ENCODE results near the gene PACRG.

PACRG gene

DNA sequence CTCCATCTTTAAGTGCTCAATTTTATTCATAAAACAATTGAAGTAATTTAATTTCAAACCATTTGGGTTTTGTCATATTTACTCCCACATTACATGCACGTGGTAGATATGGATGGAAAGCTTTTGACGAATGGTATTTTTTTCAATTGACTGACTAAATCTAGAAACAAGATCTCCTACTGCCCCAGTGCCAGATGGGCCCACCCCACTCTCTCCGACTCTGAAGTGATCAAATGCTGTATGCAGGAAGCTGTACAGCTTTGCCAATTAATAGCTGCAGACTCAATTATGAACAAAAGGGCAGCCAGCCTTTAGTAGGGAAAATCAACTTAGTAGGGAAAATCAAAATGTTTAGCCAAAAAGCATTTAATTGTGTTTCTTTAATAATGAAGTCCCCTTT is 46.2 kb downstream of the PACRG start:
- TF ChIP-seq ZBTB7A (IDR thresholded peaks at IDR 0.05; ENCODE audit: low read depth) (no peak), CEBPB (IDR thresholded peaks at IDR 0.05) (no peak), RAD21 (IDR thresholded peaks at IDR 0.05; ENCODE audit: low read depth) (no peak), EGR1 (IDR thresholded peaks at IDR 0.05) (no peak), YY1 (IDR thresholded peaks at IDR 0.05; ENCODE audit: low read depth) (no peak), TAF1 (IDR thresholded peaks at IDR 0.05; ENCODE audit: low read depth) (no peak), EP300 (IDR thresholded peaks at IDR 0.05; ENCODE audit: borderline replicate concordance) (no peak), TEAD4 (IDR thresholded peaks at IDR 0.05) (no peak), FOXM1 (IDR thresholded peaks at IDR 0.05; ENCODE audit: borderline replicate concordance, low read depth) (no peak), TCF12 (IDR thresholded peaks at IDR 0.05; ENCODE audit: low read depth) (no peak), NFIC (IDR thresholded peaks at IDR 0.05) (no peak), MAX (IDR thresholded peaks at IDR 0.05) (no peak), CREB1 (IDR thresholded peaks at IDR 0.05; ENCODE audit: low read depth) (no peak)
- TF ChIP-seq, protein P1, sequence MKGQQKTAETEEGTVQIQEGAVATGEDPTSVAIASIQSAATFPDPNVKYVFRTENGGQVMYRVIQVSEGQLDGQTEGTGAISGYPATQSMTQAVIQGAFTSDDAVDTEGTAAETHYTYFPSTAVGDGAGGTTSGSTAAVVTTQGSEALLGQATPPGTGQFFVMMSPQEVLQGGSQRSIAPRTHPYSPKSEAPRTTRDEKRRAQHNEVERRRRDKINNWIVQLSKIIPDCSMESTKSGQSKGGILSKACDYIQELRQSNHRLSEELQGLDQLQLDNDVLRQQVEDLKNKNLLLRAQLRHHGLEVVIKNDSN (IDR thresholded peaks at IDR 0.05), result no peak
- TF ChIP-seq, protein P2, sequence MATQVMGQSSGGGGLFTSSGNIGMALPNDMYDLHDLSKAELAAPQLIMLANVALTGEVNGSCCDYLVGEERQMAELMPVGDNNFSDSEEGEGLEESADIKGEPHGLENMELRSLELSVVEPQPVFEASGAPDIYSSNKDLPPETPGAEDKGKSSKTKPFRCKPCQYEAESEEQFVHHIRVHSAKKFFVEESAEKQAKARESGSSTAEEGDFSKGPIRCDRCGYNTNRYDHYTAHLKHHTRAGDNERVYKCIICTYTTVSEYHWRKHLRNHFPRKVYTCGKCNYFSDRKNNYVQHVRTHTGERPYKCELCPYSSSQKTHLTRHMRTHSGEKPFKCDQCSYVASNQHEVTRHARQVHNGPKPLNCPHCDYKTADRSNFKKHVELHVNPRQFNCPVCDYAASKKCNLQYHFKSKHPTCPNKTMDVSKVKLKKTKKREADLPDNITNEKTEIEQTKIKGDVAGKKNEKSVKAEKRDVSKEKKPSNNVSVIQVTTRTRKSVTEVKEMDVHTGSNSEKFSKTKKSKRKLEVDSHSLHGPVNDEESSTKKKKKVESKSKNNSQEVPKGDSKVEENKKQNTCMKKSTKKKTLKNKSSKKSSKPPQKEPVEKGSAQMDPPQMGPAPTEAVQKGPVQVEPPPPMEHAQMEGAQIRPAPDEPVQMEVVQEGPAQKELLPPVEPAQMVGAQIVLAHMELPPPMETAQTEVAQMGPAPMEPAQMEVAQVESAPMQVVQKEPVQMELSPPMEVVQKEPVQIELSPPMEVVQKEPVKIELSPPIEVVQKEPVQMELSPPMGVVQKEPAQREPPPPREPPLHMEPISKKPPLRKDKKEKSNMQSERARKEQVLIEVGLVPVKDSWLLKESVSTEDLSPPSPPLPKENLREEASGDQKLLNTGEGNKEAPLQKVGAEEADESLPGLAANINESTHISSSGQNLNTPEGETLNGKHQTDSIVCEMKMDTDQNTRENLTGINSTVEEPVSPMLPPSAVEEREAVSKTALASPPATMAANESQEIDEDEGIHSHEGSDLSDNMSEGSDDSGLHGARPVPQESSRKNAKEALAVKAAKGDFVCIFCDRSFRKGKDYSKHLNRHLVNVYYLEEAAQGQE (IDR thresholded peaks at IDR 0.05; ENCODE audit: low read depth), result no peak

- TF ChIP-seq TEAD4 (IDR thresholded peaks at IDR 0.05), result no peak
- TF ChIP-seq ZBTB7A (IDR thresholded peaks at IDR 0.05; ENCODE audit: low read depth), result no peak
- no peak for TF ChIP-seq YY1 (IDR thresholded peaks at IDR 0.05; ENCODE audit: low read depth)
- TF ChIP-seq, protein P1 (IDR thresholded peaks at IDR 0.05), result no peak
- TF ChIP-seq MAX (IDR thresholded peaks at IDR 0.05), result no peak
Observed at GRCh38 chr6:162777091-162777490, 49.3 kb downstream of the PACRG start.

DNA sequence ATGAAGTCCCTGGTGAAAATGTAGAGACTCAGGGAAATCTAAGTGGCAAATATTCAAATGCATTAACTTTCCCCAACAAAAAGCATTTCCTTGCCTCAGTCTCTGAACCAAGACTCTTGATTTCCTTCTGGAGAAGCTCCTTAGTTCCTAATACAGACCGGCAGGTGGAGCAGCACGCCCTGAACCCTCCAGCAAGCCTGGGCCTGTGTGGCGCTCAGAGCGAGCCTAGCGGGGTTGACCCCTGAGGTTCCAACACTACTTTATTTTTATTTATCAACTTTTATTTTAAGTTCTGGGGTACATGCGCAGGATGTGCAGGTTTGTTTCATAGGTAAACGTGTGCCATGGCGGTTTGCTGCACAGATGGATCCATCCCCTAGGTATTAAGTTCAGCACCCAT is 50.8 kb downstream of the PACRG start:
- TF ChIP-seq NFIC (IDR thresholded peaks at IDR 0.05) (no peak), TAF1 (IDR thresholded peaks at IDR 0.05; ENCODE audit: low read depth) (no peak), MAX (IDR thresholded peaks at IDR 0.05) (no peak)

DNA sequence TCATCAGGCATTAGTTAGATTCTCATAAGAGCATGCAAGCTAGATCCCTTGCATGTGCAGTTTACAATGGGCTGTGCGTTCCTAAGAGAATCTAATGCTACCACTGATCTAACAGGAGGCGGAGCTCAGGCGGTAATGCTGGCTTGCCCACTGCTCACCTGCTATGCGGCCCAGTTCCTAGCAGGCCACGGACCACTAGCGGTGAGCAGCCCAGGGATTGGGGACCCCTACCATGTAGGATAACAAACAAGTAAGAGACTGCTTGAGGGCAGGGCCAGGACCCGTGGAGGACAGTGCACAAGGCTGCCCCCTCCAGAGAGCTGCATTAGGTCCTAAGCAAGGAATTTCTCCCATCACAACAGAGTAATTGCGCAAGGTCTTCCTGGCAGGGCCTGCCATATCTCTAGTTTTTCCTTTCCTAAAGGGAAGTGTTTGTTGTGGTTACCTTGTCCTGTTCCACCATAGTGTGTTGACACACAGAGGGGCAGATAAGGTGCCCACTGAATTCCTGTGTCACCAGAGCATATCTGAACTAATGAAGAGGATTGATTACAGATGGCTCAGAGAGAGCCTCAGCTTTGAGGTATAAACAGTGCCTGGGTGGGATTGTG is 58.0 kb downstream of the PACRG start:
- TF ChIP-seq ZBTB7A (IDR thresholded peaks at IDR 0.05; ENCODE audit: low read depth) (no peak), CEBPB (IDR thresholded peaks at IDR 0.05) (0 out of 2 replicates have a peak, but pooled peaks have one; percentile 55)

DNA sequence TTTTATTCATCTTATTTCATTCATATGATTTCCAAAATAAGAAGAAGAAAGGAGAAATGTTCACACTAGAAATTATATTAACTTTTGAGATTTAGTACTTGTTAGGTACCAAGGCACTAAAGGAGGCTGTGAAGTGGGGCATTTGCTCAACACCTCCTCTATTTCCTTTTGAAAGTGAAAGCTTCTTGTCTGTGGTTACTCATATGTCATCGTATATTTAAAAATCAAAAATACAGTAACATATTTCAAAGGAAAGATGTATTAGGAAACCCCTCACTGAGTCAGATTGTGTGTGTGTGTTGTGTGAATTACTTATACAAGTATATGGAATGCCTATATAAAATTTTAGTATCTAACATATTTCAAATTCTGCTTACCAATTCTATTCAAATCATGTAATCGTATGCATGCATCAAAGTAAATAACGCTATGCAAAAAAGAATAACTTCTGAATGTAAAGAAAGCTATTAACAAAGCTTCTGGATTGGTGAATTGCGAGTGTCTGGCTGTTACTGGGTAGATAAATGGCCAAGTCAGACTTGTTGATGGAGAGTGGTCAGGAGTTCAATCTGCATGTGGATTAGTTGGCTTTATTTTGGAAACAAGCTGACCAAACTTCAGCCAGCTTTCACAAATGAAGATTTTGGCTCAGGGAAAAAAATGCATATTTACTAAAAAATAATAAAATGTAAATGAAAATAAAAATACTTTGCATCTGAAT is 70.9 kb downstream of the PACRG start:
- TF ChIP-seq TEAD4 (IDR thresholded peaks at IDR 0.05) (no peak), MAX (IDR thresholded peaks at IDR 0.05) (no peak), EGR1 (IDR thresholded peaks at IDR 0.05) (no peak), EP300 (IDR thresholded peaks at IDR 0.05; ENCODE audit: borderline replicate concordance) (no peak), TAF1 (IDR thresholded peaks at IDR 0.05; ENCODE audit: low read depth) (no peak), YY1 (IDR thresholded peaks at IDR 0.05; ENCODE audit: low read depth) (no peak), CREB1 (IDR thresholded peaks at IDR 0.05; ENCODE audit: low read depth) (no peak), FOXM1 (IDR thresholded peaks at IDR 0.05; ENCODE audit: borderline replicate concordance, low read depth) (no peak), RAD21 (IDR thresholded peaks at IDR 0.05; ENCODE audit: low read depth) (no peak), NFIC (IDR thresholded peaks at IDR 0.05) (no peak), CEBPB (IDR thresholded peaks at IDR 0.05) (no peak), ZBTB7A (IDR thresholded peaks at IDR 0.05; ENCODE audit: low read depth) (no peak)
- TF ChIP-seq, protein P1 (IDR thresholded peaks at IDR 0.05), result no peak
- TF ChIP-seq, protein P2 (IDR thresholded peaks at IDR 0.05; ENCODE audit: low read depth), result no peak

Measured in Ishikawa (cell line).